ENCODE data around the gene PRR20G.

DNA sequence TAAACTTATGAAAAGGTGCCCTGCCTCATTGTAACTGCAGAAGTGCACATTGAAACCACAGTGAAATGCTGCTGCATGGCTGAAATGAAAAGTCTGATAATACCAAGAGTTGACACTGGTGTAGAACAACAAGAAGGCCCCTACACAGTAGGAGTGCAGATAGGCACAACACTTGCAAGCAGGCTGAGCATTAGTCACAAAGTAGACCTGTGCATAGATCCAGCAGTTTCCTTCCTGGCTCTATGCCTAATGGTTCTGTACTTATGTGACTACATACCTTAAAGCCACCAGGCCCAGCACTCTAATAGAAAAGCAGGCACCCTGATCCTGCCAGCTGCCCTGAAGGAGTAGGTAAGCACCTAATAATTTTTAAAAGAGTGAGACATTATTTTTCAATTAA lies 53.1 kb downstream of the PRR20G start:
- TF ChIP-seq, protein P1, sequence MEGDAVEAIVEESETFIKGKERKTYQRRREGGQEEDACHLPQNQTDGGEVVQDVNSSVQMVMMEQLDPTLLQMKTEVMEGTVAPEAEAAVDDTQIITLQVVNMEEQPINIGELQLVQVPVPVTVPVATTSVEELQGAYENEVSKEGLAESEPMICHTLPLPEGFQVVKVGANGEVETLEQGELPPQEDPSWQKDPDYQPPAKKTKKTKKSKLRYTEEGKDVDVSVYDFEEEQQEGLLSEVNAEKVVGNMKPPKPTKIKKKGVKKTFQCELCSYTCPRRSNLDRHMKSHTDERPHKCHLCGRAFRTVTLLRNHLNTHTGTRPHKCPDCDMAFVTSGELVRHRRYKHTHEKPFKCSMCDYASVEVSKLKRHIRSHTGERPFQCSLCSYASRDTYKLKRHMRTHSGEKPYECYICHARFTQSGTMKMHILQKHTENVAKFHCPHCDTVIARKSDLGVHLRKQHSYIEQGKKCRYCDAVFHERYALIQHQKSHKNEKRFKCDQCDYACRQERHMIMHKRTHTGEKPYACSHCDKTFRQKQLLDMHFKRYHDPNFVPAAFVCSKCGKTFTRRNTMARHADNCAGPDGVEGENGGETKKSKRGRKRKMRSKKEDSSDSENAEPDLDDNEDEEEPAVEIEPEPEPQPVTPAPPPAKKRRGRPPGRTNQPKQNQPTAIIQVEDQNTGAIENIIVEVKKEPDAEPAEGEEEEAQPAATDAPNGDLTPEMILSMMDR (IDR thresholded peaks at IDR 0.05; ENCODE audit: low read depth, low read length) = no peak
- no peak for TF ChIP-seq POLR2A (IDR thresholded peaks at IDR 0.05; ENCODE audit: extremely low read depth, insufficient read length)
- no peak for TF ChIP-seq MYC (IDR thresholded peaks at IDR 0.05; ENCODE audit: low read depth, low read length)
- TF ChIP-seq, protein P2, sequence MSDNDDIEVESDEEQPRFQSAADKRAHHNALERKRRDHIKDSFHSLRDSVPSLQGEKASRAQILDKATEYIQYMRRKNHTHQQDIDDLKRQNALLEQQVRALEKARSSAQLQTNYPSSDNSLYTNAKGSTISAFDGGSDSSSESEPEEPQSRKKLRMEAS (IDR thresholded peaks at IDR 0.05; ENCODE audit: low read depth, low read length) = no peak

Measured in NB4 (cell line).